ENCODE results near the gene ZNF835.

ZNF835 gene

GRCh38 chr19:56668676-56669075 lies 2.9 kb downstream of the ZNF835 start:
- TF ChIP-seq, protein P1, sequence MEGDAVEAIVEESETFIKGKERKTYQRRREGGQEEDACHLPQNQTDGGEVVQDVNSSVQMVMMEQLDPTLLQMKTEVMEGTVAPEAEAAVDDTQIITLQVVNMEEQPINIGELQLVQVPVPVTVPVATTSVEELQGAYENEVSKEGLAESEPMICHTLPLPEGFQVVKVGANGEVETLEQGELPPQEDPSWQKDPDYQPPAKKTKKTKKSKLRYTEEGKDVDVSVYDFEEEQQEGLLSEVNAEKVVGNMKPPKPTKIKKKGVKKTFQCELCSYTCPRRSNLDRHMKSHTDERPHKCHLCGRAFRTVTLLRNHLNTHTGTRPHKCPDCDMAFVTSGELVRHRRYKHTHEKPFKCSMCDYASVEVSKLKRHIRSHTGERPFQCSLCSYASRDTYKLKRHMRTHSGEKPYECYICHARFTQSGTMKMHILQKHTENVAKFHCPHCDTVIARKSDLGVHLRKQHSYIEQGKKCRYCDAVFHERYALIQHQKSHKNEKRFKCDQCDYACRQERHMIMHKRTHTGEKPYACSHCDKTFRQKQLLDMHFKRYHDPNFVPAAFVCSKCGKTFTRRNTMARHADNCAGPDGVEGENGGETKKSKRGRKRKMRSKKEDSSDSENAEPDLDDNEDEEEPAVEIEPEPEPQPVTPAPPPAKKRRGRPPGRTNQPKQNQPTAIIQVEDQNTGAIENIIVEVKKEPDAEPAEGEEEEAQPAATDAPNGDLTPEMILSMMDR (IDR thresholded peaks at IDR 0.05; ENCODE audit: insufficient read depth, low read length, missing control alignments) = no peak
- DNase-seq (ENCODE audit: low read depth, low spot score) = no peak
- H3K4me3 ChIP-seq (ENCODE audit: low read depth, low read length) = no peak overlapping the region
- CTCF ChIA-PET = no interaction called here
- POLR2A ChIA-PET = no interaction called here

- TF ChIP-seq, protein P1 (IDR thresholded peaks at IDR 0.05; ENCODE audit: insufficient read depth, low read length, missing control alignments) = no peak
- no peak for DNase-seq (ENCODE audit: low read depth, low spot score)
- ChIA-PET CTCF (no interaction called here), POLR2A (no interaction called here)
- H3K4me3 ChIP-seq (ENCODE audit: low read depth, low read length) = no peak overlapping the region
Measured at GRCh38 chr19:56667311-56667870, 4.2 kb downstream of the ZNF835 start.

GRCh38 chr19:56664511-56664910 lies 7.0 kb downstream of the ZNF835 start:
- no peak overlapping the region for H3K4me3 ChIP-seq (ENCODE audit: low read depth, low read length)
- TF ChIP-seq, protein P1 (IDR thresholded peaks at IDR 0.05; ENCODE audit: insufficient read depth, low read length, missing control alignments) = no peak
- ChIA-PET POLR2A (no interaction called here), CTCF (no interaction called here)
- no peak for DNase-seq (ENCODE audit: low read depth, low spot score)

DNA sequence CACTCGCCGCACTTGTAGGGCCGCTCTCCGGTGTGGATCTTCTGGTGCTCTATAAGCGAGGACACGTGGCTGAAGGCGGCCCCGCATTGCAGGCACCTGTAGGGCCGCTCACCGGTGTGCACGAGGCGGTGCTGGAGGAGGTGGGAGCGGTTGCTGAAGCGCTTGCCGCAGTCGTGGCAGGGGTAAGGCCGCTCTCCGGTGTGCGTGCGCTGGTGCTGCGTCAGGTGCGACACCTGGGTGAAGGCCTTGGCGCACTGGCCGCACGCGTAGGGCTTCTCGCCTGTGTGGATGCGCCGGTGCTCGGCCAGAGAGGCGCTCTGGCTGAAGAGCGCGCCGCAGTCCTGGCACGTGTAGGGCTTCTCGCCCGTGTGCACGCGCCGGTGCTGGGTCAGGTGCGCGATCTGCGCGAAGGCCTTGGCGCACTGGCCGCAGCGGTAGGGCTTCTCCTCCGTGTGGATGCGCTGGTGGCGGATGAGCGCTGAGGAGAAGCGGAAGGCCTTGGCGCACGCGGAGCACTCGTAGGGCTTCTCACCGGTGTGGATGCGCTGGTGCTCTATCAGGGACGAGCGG lies 7.5 kb downstream of the ZNF835 start:
- TF ChIP-seq, protein P1 (IDR thresholded peaks at IDR 0.05; ENCODE audit: insufficient read depth, low read length, missing control alignments) = no peak
- DNase-seq (ENCODE audit: low read depth, low spot score) = no peak
- ChIA-PET CTCF (no interaction called here), POLR2A (no interaction called here)
- H3K4me3 ChIP-seq (ENCODE audit: low read depth, low read length) = no peak overlapping the region

- H3K4me3 ChIP-seq (ENCODE audit: low read depth, low read length) = no peak overlapping the region
- ChIA-PET POLR2A (no interaction called here), CTCF (no interaction called here)
- TF ChIP-seq, protein P1 (IDR thresholded peaks at IDR 0.05; ENCODE audit: insufficient read depth, low read length, missing control alignments) = no peak
- DNase-seq (ENCODE audit: low read depth, low spot score) = no peak
Measured at GRCh38 chr19:56661248-56661647, 10.3 kb downstream of the ZNF835 start.

DNA sequence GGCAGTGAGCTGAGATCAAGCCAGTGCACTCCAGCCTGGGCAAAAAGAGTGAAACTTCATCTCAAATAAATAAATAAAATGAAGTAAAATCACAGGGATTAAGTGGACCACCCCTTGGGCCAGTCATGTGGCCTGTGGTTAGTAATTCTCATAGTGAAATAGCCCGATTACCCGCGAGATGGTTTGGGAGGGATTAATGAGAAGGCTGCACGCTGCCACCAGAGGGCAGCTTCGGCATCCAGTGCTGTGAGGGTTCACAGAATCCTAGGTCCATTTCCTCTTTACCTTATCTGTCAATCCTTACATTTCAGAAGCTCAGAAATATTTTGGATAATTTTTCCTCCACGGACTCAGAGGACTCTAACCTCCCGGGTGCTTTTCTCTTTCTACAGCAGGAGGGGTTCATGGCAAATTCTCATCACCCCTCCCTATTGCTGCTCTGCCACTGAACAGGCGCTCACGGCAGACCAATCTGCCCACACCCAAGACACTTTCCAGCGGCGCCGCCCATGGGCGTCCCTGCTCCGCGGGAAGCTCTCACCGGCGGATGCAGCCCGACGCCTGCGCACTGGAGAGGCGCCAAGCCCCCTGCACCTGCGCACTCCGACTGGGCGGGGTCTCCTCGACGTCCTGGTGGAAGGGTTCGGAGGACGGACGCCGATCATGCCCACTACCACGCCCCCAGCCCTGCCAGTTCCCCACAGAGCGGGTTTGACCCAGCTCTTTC lies 11.0 kb downstream of the ZNF835 start:
- POLR2A ChIA-PET = no interaction called here
- H3K4me3 ChIP-seq (ENCODE audit: low read depth, low read length) = no peak overlapping the region
- DNase-seq (ENCODE audit: low read depth, low spot score) = no peak
- TF ChIP-seq, protein P1 (IDR thresholded peaks at IDR 0.05; ENCODE audit: insufficient read depth, low read length, missing control alignments) = no peak
- CTCF ChIA-PET = no interaction called here
